Measurements from ENCODE around the gene FOXJ3. TPM values are rescaled to one million over a fixed set of nuclear protein-coding genes. Genes with fewer than 3 reads are reported as not detected.

FOXJ3 gene
- total and polyA plus RNA-seq, 2 donors (not counting 1 experiment from before 2014, with no cell fraction given): 15.4 to 76.4 TPM

GRCh38 chr1:42240966-42241755, 93.9 kb downstream of the FOXJ3 start:
- peaks cover 31% of the 10 kb centered on the region for H3K4me1 Mint-ChIP-seq
- ChIA-PET POLR2A (no interaction called here), CTCF (interaction anchor here (0.5 to 0.7 kb wide), 2 partner anchors 23 to 184 kb away, joined by 3 read pairs; no protein-coding TSS in a partner anchor)
- no peaks in the 10 kb centered on the region for H3K27me3 ChIP-seq (replicated peaks in 1 of 4; ENCODE audit: control extremely low read depth in 1 of 4, control insufficient read depth in 3 of 4, insufficient read depth in 4 of 4, low read length in 3 of 4)
- no peak overlapping the region for H3K4me3 Mint-ChIP-seq
- ATAC-seq (ENCODE audit: low read depth) (no peak), DNase-seq (no peak)
- 70% methylated on average over 4 of the region's 5 CpGs for WGBS (ENCODE audit: insufficient coverage)
- peaks cover 1 to 3% of the 10 kb centered on the region in 2 donors for H3K4me1 ChIP-seq (ENCODE audit: control insufficient read depth in 2 of 2, insufficient read depth in 2 of 2, low read length in 2 of 2)
- no peak overlapping the region for H3K4me2 ChIP-seq (replicated peaks; ENCODE audit: low read depth, low read length, poor library complexity, severe bottlenecking)
- no peak overlapping the region for H3K9ac ChIP-seq (ENCODE audit: low read length)
- H4K20me1 ChIP-seq (ENCODE audit: control insufficient read depth, insufficient read depth, low read length, poor library complexity, severe bottlenecking): peaks cover 52% of the 10 kb centered on the region
- H3K27ac ChIP-seq (ENCODE audit: low read length in 2 of 2): no peak overlapping the region
- peaks cover 12% of the 10 kb centered on the region for H3K9me3 Mint-ChIP-seq (ENCODE audit: insufficient read depth)
- H3K27ac Mint-ChIP-seq: no peak overlapping the region
- H3K27me3 Mint-ChIP-seq: no peaks in the 10 kb centered on the region
- no peak overlapping the region for H3K4me3 ChIP-seq (ENCODE audit: control extremely low read depth in 1 of 5, extremely low read depth in 1 of 5, insufficient read depth in 1 of 5, low read depth in 2 of 5, low read length in 4 of 5)
- intact Hi-C loops (cut with micrococcal nuclease): no loop called here
- H2AFZ ChIP-seq (ENCODE audit: insufficient read depth, low read depth, low read length, poor library complexity, severe bottlenecking): no peak overlapping the region
- H3K79me2 ChIP-seq (ENCODE audit: control insufficient read depth, insufficient read depth, low read length): peaks cover 77% of the 10 kb centered on the region
- H3K36me3 ChIP-seq (replicated peaks in 1 of 2; ENCODE audit: control extremely low read depth in 1 of 2, control insufficient read depth in 1 of 2, extremely low read depth in 1 of 2, insufficient read depth in 2 of 2, low read length in 1 of 2): peaks cover 0 to 5% of the 10 kb centered on the region in 2 experiments
- peaks cover 1 to 20% (median 17%) of the 10 kb centered on the region in 3 donors for H3K9me3 ChIP-seq (ENCODE audit: control extremely low read depth in 1 of 3, control insufficient read depth in 2 of 3, insufficient read depth in 1 of 3, low read length in 2 of 3)
- TF ChIP-seq CTCF (IDR thresholded peaks at IDR 0.05): no peak
- no peak for TF ChIP-seq EZH2 (IDR thresholded peaks at IDR 0.05; ENCODE audit: borderline replicate concordance, insufficient read depth, low read depth, low read length, poor library complexity, severe bottlenecking)

GRCh38 chr1:42239555-42239954, 95.5 kb downstream of the FOXJ3 start:
- ATAC-seq (ENCODE audit: low read depth) (no peak), DNase-seq (no peak)
- Histone ChIP-seq H3K27me3 (replicated peaks in 1 of 4; ENCODE audit: control extremely low read depth in 1 of 4, control insufficient read depth in 3 of 4, insufficient read depth in 4 of 4, low read length in 3 of 4) (no peaks in the 10 kb centered on the region), H3K79me2 (ENCODE audit: control insufficient read depth, insufficient read depth, low read length) (peaks cover 72% of the 10 kb centered on the region), H3K9me3 (ENCODE audit: control extremely low read depth in 1 of 3, control insufficient read depth in 2 of 3, insufficient read depth in 1 of 3, low read length in 2 of 3) (peaks cover 1 to 31% (median 20%) of the 10 kb centered on the region in 3 donors), H3K9ac (ENCODE audit: low read length) (no peak overlapping the region), H3K4me2 (replicated peaks; ENCODE audit: low read depth, low read length, poor library complexity, severe bottlenecking) (no peak overlapping the region), H3K4me3 (ENCODE audit: control extremely low read depth in 1 of 5, extremely low read depth in 1 of 5, insufficient read depth in 1 of 5, low read depth in 2 of 5, low read length in 4 of 5) (no peak overlapping the region), H3K27ac (ENCODE audit: low read length in 2 of 2) (no peak overlapping the region), H4K20me1 (ENCODE audit: control insufficient read depth, insufficient read depth, low read length, poor library complexity, severe bottlenecking) (peaks cover 46% of the 10 kb centered on the region), H3K36me3 (replicated peaks in 1 of 2; ENCODE audit: control extremely low read depth in 1 of 2, control insufficient read depth in 1 of 2, extremely low read depth in 1 of 2, insufficient read depth in 2 of 2, low read length in 1 of 2) (peaks cover 0 to 5% of the 10 kb centered on the region in 2 experiments), H3K4me1 (ENCODE audit: control insufficient read depth in 2 of 2, insufficient read depth in 2 of 2, low read length in 2 of 2) (peaks cover 0 to 3% of the 10 kb centered on the region in 2 donors), H2AFZ (ENCODE audit: insufficient read depth, low read depth, low read length, poor library complexity, severe bottlenecking) (no peak overlapping the region)
- Mint-ChIP-seq H3K27me3 (no peaks in the 10 kb centered on the region), H3K9me3 (ENCODE audit: insufficient read depth) (peaks cover 12% of the 10 kb centered on the region), H3K27ac (no peak overlapping the region), H3K4me3 (no peak overlapping the region), H3K4me1 (peaks cover 20% of the 10 kb centered on the region)
- POLR2A ChIA-PET: no interaction called here
- CTCF ChIA-PET: no interaction called here
- TF ChIP-seq EZH2 (IDR thresholded peaks at IDR 0.05; ENCODE audit: borderline replicate concordance, insufficient read depth, low read depth, low read length, poor library complexity, severe bottlenecking) (no peak), CTCF (IDR thresholded peaks at IDR 0.05) (no peak)
- no CpG with 5 or more reads among the region's 1 CpG for WGBS (ENCODE audit: insufficient coverage)
- intact Hi-C loops (cut with micrococcal nuclease): no loop called here
